GM12872 (cell line): Measurements from ENCODE around the gene SUCO.

Experiments
- TF ChIP-seq, protein P1 (sequence below): IDR thresholded peaks from 3 replicates; pipeline ENCODE4 v1.5.1; 2011; ENCODE audit warnings: low read depth, mild to moderate bottlenecking, low read length, moderate library complexity; ENCODE audit not compliant: insufficient read depth

The SUCO gene

DNA sequence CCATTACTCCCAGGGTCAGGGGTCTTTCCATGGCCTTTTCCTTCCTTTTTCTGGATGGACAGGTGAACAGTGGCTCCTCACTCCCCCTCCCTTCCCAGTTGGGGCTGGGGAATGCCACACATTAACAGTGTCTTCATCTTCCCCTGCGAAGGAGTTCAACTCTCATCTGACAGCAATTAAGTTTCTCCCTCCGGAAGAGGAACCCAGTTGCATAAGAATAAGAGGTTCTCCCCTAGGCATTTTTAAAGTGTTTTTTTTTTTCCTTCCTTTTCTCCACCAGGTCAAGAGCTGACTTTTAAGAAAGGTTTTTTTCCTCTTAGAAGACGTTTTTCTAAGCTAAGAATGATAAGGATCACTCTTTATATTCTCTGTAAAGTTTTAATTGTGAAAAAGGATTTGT, 83.7 kb downstream of the SUCO start:
- TF ChIP-seq, protein P1, sequence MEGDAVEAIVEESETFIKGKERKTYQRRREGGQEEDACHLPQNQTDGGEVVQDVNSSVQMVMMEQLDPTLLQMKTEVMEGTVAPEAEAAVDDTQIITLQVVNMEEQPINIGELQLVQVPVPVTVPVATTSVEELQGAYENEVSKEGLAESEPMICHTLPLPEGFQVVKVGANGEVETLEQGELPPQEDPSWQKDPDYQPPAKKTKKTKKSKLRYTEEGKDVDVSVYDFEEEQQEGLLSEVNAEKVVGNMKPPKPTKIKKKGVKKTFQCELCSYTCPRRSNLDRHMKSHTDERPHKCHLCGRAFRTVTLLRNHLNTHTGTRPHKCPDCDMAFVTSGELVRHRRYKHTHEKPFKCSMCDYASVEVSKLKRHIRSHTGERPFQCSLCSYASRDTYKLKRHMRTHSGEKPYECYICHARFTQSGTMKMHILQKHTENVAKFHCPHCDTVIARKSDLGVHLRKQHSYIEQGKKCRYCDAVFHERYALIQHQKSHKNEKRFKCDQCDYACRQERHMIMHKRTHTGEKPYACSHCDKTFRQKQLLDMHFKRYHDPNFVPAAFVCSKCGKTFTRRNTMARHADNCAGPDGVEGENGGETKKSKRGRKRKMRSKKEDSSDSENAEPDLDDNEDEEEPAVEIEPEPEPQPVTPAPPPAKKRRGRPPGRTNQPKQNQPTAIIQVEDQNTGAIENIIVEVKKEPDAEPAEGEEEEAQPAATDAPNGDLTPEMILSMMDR, result no peak

DNA sequence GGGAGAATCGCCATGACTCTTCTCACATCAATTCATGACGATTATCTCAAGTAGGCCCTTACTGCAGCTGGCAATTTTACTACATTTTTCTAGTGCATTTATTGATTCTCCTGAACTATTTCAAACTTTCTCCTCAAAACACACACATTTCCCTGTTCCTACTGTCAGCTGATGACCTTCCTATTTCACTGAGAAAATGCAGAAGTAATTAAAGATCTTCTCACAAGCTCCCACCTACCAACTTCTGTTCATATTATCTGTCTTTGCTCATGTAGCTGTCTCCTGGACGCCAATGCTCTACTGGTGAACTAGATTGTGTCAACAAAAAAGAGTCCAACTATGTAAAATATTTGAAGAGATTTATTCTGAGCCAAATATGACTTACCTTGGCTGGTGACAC, 89.6 kb downstream of the SUCO start:
- TF ChIP-seq, protein P1, result no peak

DNA sequence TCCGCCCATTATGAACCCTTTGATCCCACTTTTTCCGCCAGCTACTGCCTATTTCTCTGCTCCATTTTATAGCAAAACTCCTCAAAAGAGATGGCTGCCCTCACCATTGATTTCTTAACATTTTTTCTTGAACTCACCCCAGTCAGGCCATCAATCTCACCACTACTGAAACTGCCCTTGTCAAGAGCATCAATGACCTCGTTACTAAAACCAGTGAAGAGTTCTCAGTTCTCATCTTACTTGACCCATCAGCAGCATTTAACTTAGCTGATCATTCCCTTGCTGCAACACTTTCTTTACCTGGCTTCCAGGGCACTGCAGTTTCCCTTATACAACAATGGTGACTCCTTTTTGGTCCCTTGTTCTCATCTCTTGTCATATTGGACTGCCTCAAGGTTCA, 90.8 kb downstream of the SUCO start:
- TF ChIP-seq, protein P1, result no peak

DNA sequence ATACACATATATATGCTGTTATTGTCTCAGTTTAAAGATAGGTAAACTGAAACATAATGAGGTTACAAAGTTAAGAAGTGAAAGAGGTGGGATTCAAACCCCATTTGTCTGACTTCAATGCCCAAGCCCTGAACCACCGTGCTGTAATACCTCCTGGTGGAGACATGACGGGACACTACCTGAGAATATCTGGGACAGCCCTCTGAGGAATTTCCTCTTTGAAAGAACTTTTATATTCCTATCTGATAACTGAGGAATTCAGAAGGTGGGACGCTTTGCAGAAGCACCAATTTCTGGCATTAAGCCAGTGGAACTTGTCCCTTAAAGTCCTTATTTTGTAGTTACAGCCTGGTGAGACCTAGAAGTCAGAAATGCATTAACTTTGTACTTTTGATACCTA, 93.9 kb downstream of the SUCO start:
- TF ChIP-seq, protein P1, result no peak

DNA sequence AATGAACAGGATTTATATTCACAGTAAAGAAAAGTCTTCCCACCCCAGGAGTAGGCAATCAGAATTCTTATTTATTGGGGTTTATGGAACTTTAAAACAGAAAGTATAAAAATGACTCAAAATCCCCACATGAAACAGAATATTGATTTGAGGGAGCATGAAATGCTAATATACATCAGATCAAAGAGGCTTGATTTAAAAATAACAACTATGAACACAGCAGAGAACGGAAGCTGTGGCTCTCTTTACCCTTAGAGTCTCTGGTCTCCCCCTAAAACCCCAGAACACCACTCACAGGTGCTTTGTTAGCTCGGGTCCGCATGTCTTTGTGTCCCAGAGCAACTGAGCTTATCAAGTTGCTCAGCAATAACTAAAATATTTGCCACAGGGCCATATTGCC, 94.8 kb downstream of the SUCO start:
- TF ChIP-seq, protein P1, result no peak

DNA sequence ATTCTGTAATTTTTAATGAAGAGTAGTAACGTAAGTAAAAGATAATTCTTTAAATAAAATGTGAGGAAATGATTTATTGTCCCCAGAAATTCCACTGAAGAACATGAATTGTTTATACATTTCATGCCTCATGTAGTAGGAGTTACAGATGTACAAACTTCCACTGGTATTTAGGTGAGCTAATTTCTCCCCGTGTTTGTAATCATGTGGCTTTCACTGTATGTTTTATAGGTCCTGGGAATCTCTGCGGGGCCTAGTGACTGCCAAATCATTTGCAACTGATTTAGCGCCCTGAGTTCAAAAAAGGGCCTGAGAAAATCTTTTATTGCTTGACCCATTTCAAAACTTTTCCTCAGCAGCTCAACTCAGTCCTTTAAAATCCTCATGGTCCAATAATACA, 95.5 kb downstream of the SUCO start:
- TF ChIP-seq, protein P1, result no peak

DNA sequence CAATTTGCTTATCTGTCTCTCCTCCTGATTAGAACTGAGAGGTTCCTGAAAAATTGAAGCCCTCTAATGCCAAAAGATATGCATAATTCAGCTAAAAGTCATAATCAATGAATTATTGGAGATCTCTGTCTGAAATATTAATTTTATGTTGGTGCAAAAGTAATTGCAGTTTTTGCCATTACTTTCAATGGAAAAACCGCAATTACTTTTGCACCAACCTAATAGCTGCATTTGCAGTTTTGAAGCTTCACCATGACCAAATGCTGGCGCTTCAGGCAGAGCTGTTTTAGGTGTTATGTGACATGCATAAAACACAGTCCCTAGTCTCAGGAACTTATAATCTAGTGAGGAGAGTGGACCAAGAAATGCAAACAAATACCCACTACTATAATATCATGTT, 96.2 kb downstream of the SUCO start:
- TF ChIP-seq, protein P1, result no peak

DNA sequence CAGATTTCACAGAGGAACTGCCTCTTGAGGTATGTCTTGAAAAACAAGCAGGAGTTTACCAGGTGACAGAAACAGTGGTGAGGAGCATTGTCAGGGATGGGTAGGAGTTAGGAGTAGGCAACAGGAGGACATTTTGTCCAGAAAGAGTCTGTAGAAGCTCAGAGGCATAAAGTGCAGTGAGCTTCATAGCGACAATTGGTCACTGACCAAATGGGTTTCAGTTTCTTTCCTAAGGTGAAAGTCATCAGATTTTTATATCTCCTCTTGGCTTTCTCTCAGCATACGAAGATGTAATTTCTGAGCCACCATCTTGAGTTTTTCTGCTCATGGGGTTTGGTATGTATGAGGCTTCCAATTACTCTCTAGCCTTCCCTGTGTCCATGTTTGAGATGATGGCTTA, 96.7 kb downstream of the SUCO start:
- TF ChIP-seq, protein P1, result no peak
